MM.1S (cell line): Measurements from ENCODE around the gene SRRM3.

Source experiments
- DNase-seq: peaks from one replicate; pipeline ENCODE4 v3.0.0-alpha.2; 2015
- H2AFZ ChIP-seq: fragments of 300-600 bp; sonication (generic); 2 replicates; pipeline ENCODE4 v1.6.0; 2016; ENCODE audit warnings: antibody characterized with exemption, low read length
- H3F3A ChIP-seq: fragments of 300-600 bp; sonication (generic); 2 replicates; pipeline ENCODE4 v1.6.1; 2016; ENCODE audit warnings: mild to moderate bottlenecking, antibody characterized with exemption, low read length, moderate library complexity, mixed read lengths; ENCODE audit not compliant: insufficient read depth
- H3K27ac ChIP-seq: fragments of 300-600 bp; sonication (generic); 2 replicates; pipeline ENCODE4 v1.5.1; 2016; ENCODE audit warnings: mild to moderate bottlenecking, low read length
- H3K27me3 ChIP-seq: fragments of 300-600 bp; sonication (generic); replicated peaks from 2 replicates; pipeline ENCODE4 v1.6.0; 2016; ENCODE audit warnings: low read length; ENCODE audit not compliant: insufficient read depth
- H3K36me3 ChIP-seq: fragments of 300-600 bp; sonication (generic); replicated peaks from 2 replicates; pipeline ENCODE4 v1.6.1; 2016; ENCODE audit warnings: mild to moderate bottlenecking, low read length, mixed read lengths; ENCODE audit not compliant: insufficient read depth
- H3K4me1 ChIP-seq: fragments of 300-600 bp; sonication (generic); 2 replicates; pipeline ENCODE4 v1.6.1; 2016; ENCODE audit warnings: low read length, mixed read lengths
- H3K4me2 ChIP-seq: fragments of 300-600 bp; sonication (generic); 2 replicates; pipeline ENCODE4 v1.6.0; 2016; ENCODE audit warnings: low read depth, low read length
- H3K4me3 ChIP-seq: fragments of 300-600 bp; sonication (generic); 2 replicates; pipeline ENCODE4 v1.5.1; 2016; ENCODE audit warnings: low read length, mixed read lengths
- H3K79me2 ChIP-seq: fragments of 300-600 bp; sonication (generic); 2 replicates; pipeline ENCODE4 v1.6.1; 2016; ENCODE audit warnings: mixed run types, low read length, mixed read lengths
- H3K9ac ChIP-seq: fragments of 300-600 bp; sonication (generic); 2 replicates; pipeline ENCODE4 v1.6.1; 2016; ENCODE audit warnings: low read length, mixed read lengths
- H3K9me2 ChIP-seq: fragments of 300-600 bp; sonication (generic); replicated peaks from 2 replicates; pipeline ENCODE4 v1.6.1; 2016; ENCODE audit warnings: mild to moderate bottlenecking, low read length, mixed read lengths; ENCODE audit not compliant: insufficient read depth
- H3K9me3 ChIP-seq: fragments of 300-600 bp; sonication (generic); replicated peaks from 2 replicates; pipeline ENCODE4 v1.6.1; 2016; ENCODE audit warnings: mild to moderate bottlenecking, low read length, mixed read lengths; ENCODE audit not compliant: insufficient read depth
- H4K20me1 ChIP-seq: fragments of 300-600 bp; sonication (generic); 2 replicates; pipeline ENCODE4 v1.6.1; 2016; ENCODE audit warnings: mild to moderate bottlenecking, low read length, moderate library complexity, mixed read lengths; ENCODE audit not compliant: insufficient read depth
- CTCF ChIP-seq: fragments of 300-600 bp; sonication (generic); IDR thresholded peaks from 2 replicates; pipeline ENCODE4 v1.5.1; 2016; ENCODE audit warnings: antibody characterized with exemption, low read length, mixed read lengths
- EZH2 ChIP-seq: fragments of 300-600 bp; sonication (generic); optimal IDR thresholded peaks from 2 replicates; pipeline ENCODE3; 2017; ENCODE audit warnings: low read depth, mild to moderate bottlenecking, antibody characterized with exemption, low read length, mixed read lengths
- EZH2phosphoT487 ChIP-seq: fragments of 300-600 bp; sonication (generic); IDR thresholded peaks from 2 replicates; pipeline ENCODE4 v1.6.1; 2018; ENCODE audit warnings: antibody characterized with exemption, low read length

SRRM3 gene

GRCh38 chr7:76282344-76283253 lies 80.9 kb downstream of the SRRM3 start:
- H3K79me2 ChIP-seq: no peaks in the 10 kb centered on the region
- no peaks in the 10 kb centered on the region for H4K20me1 ChIP-seq
- no peaks in the 10 kb centered on the region for H3K4me1 ChIP-seq
- no peak overlapping the region for H3K4me3 ChIP-seq
- H3K27me3 ChIP-seq: peaks cover 78% of the 10 kb centered on the region
- H3F3A ChIP-seq: no peaks in the 10 kb centered on the region
- H3K9me2 ChIP-seq: no peaks in the 10 kb centered on the region
- H3K27ac ChIP-seq: no peak overlapping the region
- H3K36me3 ChIP-seq: no peaks in the 10 kb centered on the region
- H3K9me3 ChIP-seq: no peaks in the 10 kb centered on the region
- TF ChIP-seq EZH2: no peak
- TF ChIP-seq CTCF: no peak
- no peak for TF ChIP-seq EZH2phosphoT487
- no peak overlapping the region for H2AFZ ChIP-seq
- no peak for DNase-seq
- H3K9ac ChIP-seq: no peak overlapping the region
- H3K4me2 ChIP-seq: 0 out of 2 replicates have a peak overlapping the region, but pooled peaks have one; percentile 29

DNA sequence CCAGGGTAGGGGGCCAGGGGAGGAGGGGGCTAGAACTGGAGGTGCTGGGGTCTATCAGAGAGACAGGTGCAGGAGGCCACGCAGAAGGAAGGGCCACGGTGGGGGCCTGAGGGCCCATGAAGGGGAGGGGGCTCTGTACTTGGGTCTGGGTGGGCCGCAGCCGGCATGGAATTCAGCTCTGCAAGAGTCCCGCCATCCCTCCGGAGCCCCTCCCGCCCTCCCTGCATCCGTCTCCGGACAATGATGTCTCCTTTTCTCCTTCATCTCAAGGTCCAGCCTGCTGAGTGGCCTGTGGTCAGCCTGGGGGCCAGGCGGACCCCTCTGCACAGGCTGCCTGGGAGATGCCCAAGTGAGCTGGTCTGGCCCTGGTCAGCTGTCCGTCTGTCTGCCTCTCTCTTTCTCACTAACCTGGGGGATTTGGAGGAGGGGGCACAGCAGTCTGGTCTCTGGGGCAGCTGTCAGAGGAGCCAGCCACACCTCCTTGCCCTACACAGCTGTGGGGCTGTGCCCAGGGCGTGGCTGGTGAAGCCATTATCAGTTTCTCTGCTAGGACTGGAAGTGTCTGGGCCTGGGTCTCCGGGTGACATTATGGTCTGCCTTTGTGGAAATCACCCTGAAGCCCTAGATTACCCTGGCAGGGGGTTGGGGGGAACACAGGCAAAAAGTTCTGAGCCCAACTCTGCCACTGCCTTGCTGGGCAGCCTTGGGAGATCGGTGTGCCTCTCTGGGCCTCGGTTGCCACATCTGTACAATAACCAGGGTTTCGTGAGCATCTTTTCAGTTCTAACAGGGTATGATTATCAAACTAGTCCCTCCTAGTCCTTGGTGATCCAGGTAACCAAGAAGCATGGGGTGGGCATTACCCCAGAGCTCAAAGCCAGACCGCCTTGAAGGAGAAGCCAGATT lies 81.8 kb downstream of the SRRM3 start:
- Histone ChIP-seq H3K27me3 (peaks cover 70% of the 10 kb centered on the region), H4K20me1 (no peaks in the 10 kb centered on the region), H3F3A (no peaks in the 10 kb centered on the region), H3K4me3 (no peak overlapping the region), H2AFZ (no peak overlapping the region), H3K9ac (no peak overlapping the region), H3K4me1 (no peaks in the 10 kb centered on the region), H3K27ac (no peak overlapping the region), H3K4me2 (no peak overlapping the region), H3K9me3 (no peaks in the 10 kb centered on the region), H3K9me2 (no peaks in the 10 kb centered on the region), H3K79me2 (no peaks in the 10 kb centered on the region), H3K36me3 (no peaks in the 10 kb centered on the region)
- TF ChIP-seq EZH2 (no peak), EZH2phosphoT487 (no peak), CTCF (no peak)
- DNase-seq: no peak

DNA sequence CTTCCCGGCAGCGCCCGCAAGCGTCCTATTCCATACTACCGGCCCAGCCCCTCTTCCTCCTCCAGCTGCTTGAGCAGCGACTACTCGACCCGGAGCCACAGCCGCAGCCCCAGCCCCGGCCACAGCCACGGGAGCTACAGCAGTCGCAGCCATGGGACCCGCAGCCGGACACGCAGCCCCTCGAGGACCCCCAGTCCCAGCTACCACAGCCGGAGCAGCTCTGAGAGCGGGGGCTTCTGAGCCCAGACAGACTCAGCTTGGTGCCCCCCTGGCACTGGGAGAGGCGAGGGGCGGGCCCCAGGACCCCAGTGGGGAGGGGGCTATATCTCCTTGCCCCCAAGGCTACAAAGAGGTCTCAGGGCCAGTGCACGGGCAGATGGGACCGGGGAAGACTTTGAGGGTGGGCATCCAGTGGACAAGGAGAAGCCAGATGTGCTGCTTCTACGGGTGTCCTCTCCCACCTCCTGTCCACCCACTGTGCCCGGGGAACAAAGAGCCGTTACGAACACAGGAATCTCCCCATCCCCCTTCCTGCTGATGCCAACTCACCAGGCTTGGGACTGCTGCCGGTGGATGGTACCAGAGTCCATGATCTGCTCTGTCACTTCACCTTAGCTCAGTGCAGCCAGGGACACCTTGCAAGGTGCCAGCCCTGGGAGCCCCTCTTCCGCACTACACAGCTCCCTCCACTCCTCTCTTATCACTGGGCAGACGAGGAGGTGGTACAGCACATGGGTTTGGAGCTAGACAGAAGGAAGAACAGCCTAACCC lies 84.1 kb downstream of the SRRM3 start:
- TF ChIP-seq CTCF (no peak), EZH2phosphoT487 (no peak), EZH2 (no peak)
- Histone ChIP-seq H3K9me2 (no peaks in the 10 kb centered on the region), H3K9ac (no peak overlapping the region), H3K4me1 (no peaks in the 10 kb centered on the region), H4K20me1 (no peaks in the 10 kb centered on the region), H3K4me3 (no peak overlapping the region), H3K27me3 (peaks cover 55% of the 10 kb centered on the region), H3K9me3 (no peaks in the 10 kb centered on the region), H3F3A (no peaks in the 10 kb centered on the region), H3K27ac (no peak overlapping the region), H2AFZ (no peak overlapping the region), H3K36me3 (no peaks in the 10 kb centered on the region), H3K79me2 (no peaks in the 10 kb centered on the region), H3K4me2 (no peak overlapping the region)
- DNase-seq: no peak
